GM18526 (cell line): ENCODE results near the gene PAIP1.
A peak's percentile ranks its signal among the peaks of the same experiment; 100 is the strongest.

Experiments used
- POLR2A ChIP-seq: IDR thresholded peaks from 3 replicates; pipeline ENCODE4 v1.6.1; 2011; ENCODE audit not compliant: insufficient read length; ENCODE audit errors: extremely low read depth

PAIP1 gene

DNA sequence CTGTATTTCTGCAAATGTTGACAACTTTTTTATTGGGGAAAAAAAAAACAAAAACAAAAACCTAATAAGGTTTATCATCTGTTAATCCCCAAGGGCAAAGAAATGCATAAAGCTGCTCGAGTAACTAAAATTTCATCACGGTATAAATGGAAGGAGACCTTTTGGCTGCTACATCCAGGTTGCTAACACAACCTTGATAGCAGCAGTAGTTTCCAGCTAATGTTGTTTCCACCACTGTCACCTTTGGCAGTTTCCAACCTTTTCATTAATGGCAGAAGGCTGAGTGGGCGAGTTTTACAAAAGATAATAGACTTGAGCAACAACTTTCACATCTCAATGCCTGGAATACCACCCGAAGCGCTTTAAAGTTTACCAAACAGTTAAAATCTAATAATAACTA is 8.5 kb downstream of the PAIP1 start:
- TF ChIP-seq POLR2A, result no peak

DNA sequence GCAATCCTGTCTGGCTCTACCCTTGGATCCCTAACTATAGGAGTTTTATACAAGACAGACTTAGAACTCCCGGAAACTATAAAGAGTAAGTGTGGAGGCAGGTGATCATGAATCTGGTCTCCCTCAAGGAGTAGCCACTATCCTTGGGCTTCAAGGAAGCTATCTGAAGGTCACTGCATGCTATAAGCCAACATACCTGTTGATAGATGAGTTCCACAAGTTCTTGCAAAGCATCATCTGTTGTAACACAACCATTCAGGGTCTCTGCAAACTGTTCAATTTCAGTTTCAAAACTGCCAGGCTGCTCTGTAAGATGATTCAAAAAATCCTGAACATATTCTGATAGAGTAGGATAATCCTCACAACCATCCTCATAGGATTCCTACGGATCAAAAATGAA is 9.3 kb downstream of the PAIP1 start:
- no peak for TF ChIP-seq POLR2A

DNA sequence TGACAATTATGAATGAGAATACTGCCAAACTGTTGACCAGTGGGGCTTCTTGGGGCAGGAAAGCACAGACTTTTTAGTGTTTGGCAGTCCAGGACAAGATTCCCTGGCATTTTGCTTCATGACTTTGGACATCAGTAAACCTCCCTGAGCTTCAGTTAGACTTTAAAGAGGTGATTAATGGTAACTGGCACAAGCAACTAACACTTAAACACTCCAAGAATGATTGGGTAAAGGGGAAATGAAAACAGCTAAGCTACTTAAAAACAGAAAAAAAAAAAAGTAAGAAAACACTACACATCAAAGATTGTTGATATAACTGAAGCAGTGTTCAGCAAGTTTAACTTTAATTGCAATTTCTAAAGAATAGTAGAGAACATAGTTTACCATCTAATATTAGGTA is 13.4 kb downstream of the PAIP1 start:
- TF ChIP-seq POLR2A, result no peak

GRCh38 chr5:43540746-43541145 is 16.1 kb downstream of the PAIP1 start:
- TF ChIP-seq POLR2A, result no peak

- no peak for TF ChIP-seq POLR2A
Measured at GRCh38 chr5:43536972-43537371, 19.9 kb downstream of the PAIP1 start.

GRCh38 chr5:43533646-43534045 is 23.2 kb downstream of the PAIP1 start:
- no peak for TF ChIP-seq POLR2A

GRCh38 chr5:43530648-43531047 is 26.2 kb downstream of the PAIP1 start:
- TF ChIP-seq POLR2A, result no peak

- TF ChIP-seq POLR2A, result no peak
Measured at GRCh38 chr5:43523662-43524072, 33.2 kb downstream of the PAIP1 start.

- TF ChIP-seq POLR2A, result no peak
Measured at GRCh38 chr5:43520615-43521014, 36.3 kb downstream of the PAIP1 start.

DNA sequence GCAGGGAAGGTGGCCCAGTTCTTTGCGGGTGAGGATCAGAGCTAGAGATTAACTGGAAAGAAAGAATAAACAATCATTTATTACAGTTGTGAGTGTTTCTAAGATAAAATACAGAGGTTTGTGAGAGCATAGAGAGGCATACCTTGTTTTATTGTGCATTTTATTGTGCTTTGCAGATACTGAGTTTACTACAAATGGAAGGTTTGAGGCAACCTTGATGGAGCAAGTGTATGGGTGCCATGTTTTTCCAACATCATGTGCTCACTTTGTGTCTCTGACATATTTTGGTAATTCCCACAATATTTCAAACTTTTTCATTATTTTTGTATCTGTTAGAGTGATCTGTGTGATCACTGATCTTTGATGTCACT is 41.2 kb downstream of the PAIP1 start:
- no peak for TF ChIP-seq POLR2A

DNA sequence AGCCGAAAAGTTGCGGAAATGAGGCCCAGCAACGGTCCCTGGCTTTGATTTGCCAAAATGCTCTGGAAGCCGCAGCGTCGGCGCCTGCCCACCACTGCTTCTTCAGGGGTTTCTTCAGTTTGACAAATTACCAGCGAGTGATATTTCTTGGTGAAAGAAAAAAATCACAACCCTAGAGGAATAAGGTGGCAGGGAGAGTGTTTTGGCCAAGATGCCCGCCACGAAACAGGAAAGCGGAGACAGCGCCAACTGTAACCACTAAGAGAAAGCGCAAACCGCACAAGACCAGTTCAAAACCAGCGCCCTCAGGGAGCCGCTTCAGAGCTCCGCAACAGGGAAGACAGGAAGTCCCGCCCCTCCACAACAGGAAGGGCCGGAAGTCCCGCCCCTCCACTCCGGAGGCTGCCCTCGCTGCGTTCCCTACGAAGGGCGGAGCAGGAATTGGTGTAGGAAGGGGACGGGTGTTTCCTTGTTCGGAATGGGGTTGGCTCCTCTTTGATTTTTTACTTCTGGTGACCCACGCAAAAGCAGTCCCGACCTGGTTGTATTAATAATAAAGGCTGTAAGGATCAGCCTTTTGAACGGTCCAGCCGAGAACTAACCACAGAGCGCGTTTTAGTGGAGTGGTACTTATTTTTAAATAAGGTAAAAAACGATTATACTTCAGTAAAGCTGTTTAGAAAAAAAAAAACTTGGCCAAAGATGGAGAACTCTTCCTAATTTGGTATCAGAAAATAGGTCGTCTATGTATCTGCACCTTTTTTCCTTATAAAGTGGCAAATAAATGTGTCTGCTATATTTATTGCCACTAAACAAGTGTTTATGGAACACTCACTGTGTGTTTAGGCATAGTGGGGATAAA is 41.8 kb downstream of the PAIP1 start, which contains the start of gene C5orf34:
C5orf34 (minus strand) TSS at position 333 of the 862 bp plus-strand sequence. CDS start 5,809 bp downstream, outside the sequence.
- peak; percentile 76 for TF ChIP-seq POLR2A

- TF ChIP-seq POLR2A, result no peak
Measured at GRCh38 chr5:43514471-43514815, 42.4 kb downstream of the PAIP1 start.

DNA sequence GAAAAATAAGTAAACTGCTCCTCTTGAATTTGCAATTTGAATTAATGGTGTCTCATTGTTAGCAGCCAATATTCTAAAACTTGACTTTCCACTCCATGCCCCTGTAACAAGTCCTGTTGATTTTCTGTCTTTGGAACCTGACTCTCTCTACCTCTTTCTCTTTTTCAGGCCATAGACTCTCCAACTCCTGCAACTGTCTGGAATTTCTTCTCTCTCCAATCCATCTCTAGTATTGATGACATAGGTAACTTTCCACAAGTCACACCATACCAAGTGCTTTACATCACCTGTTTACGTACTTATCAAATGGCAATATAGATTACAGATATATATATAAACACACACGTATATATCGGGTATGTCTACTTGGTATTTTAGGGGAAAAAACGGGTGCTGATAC is 42.9 kb downstream of the PAIP1 start:
- TF ChIP-seq POLR2A, result no peak

- no peak for TF ChIP-seq POLR2A
Measured at GRCh38 chr5:43498581-43498980, 58.3 kb downstream of the PAIP1 start.

- no peak for TF ChIP-seq POLR2A
Measured at GRCh38 chr5:43497311-43498104, 59.4 kb downstream of the PAIP1 start.

DNA sequence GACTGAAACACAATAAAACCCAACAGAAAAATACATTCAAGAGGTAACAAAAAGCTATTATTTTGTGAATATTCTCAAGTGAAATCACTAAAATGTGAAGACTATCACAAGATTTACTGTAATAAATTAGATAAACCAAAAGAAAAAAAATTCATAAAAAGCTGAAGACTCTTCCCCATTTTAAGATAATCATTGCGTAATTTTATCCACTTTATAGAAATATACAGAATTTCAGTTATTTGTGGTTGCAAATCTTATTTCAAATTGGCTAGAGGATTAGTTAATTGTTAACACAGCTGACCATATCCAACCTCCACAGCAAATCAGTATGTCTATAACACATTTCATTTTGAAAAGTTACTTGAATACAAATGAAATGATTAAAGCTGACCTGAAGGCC is 65.6 kb downstream of the PAIP1 start:
- no peak for TF ChIP-seq POLR2A
